ENCODE results near the gene PATJ.
"Not testable (repeated sequence)": the region's sequence is repeated elsewhere in the genome, so short reads cannot be mapped to it uniquely, and the experiment has no call there.

The PATJ gene

GRCh38 chr1:61812916-61813315 lies 70.6 kb downstream of the PATJ start:
- TF ChIP-seq, protein P1, sequence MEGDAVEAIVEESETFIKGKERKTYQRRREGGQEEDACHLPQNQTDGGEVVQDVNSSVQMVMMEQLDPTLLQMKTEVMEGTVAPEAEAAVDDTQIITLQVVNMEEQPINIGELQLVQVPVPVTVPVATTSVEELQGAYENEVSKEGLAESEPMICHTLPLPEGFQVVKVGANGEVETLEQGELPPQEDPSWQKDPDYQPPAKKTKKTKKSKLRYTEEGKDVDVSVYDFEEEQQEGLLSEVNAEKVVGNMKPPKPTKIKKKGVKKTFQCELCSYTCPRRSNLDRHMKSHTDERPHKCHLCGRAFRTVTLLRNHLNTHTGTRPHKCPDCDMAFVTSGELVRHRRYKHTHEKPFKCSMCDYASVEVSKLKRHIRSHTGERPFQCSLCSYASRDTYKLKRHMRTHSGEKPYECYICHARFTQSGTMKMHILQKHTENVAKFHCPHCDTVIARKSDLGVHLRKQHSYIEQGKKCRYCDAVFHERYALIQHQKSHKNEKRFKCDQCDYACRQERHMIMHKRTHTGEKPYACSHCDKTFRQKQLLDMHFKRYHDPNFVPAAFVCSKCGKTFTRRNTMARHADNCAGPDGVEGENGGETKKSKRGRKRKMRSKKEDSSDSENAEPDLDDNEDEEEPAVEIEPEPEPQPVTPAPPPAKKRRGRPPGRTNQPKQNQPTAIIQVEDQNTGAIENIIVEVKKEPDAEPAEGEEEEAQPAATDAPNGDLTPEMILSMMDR (IDR thresholded peaks at IDR 0.05; ENCODE audit: extremely low read depth, missing control alignments) = no peak
- DNase-seq (ENCODE audit: low spot score) = no peak

DNA sequence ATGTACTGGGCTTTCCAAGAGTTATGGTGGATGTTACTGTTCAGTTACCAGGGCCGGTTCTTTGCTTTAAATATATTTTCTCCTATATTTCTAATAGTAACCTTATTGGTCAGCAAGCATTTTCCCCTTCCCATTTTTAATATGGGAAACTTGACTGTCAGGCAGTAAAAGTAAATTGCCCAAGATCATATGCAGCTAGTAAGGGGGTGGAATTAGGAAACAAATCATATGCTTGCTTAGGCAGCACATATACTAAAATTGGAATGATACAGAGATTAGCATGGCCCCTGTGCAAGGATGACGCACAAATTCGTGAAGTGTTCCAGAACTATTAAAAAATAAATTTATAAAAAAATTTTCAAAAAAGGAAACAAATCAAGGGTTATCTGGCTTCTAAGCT lies 73.9 kb downstream of the PATJ start:
- TF ChIP-seq, protein P1 (IDR thresholded peaks at IDR 0.05; ENCODE audit: extremely low read depth, missing control alignments) = no peak
- no peak for DNase-seq (ENCODE audit: low spot score)

DNA sequence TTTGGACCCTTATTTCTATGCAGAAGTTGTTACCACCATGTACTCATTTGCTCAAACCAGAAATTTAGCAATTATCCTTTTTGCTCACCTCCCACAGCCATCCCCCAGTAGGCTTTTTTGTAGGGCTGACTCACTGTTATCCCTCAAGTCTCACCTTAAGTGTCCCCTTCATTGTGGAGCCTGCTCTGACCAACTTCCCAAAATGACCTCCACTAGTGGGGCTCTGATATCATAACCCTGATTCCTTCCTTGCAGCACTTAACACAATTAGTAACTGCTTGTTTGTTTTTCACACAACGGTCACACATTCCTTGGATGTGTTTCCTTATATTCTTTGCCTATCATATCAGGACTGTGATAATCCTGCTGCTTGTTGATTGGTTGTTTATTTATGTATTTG lies 76.7 kb downstream of the PATJ start:
- no peak for DNase-seq (ENCODE audit: low spot score)
- TF ChIP-seq, protein P1 (IDR thresholded peaks at IDR 0.05; ENCODE audit: extremely low read depth, missing control alignments) = no peak

GRCh38 chr1:61819421-61819820 lies 77.1 kb downstream of the PATJ start:
- no peak for DNase-seq (ENCODE audit: low spot score)
- TF ChIP-seq, protein P1 (IDR thresholded peaks at IDR 0.05; ENCODE audit: extremely low read depth, missing control alignments) = no peak

GRCh38 chr1:61825393-61825792 lies 83.1 kb downstream of the PATJ start:
- TF ChIP-seq, protein P1 (IDR thresholded peaks at IDR 0.05; ENCODE audit: extremely low read depth, missing control alignments) = no peak
- no peak for DNase-seq (ENCODE audit: low spot score)

DNA sequence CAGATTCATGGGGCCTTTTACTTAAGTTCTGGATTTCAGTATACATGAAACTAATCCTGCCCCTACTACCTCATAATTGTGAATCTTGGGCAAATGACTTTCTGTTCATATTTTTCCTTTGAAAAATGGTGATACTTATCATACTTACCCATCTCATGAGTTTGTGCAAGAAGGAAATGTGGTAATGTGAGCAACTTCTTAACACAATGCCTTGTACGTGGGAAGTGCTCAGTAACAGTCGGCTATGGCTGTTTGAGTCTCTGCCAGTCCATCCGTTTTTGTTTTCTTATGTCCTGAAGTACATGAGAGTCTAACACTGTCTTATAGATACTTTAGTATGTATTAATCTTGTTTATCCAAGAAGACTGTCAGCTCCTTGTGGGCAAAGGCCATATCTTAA lies 86.5 kb downstream of the PATJ start:
- TF ChIP-seq, protein P1 (IDR thresholded peaks at IDR 0.05; ENCODE audit: extremely low read depth, missing control alignments) = no peak
- no peak for DNase-seq (ENCODE audit: low spot score)

DNA sequence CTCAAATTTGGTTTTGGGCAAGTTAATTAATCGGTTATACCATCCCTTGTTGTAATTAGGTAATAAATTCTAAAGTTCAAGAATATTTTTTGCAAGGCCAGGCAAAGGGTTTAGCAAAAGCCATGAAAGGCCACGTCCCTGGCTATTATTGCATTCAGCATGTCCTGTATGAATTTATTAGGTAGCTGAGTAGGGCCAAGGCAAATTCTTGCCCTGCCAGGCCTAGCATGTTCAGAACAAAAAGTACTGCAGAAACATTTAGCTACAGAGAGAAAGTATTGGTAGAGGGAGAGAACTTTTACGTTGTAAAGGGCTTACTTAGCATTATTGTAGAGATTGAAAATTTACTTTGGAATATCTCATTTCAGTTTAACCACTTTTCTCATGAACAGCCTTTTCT lies 94.4 kb downstream of the PATJ start:
- TF ChIP-seq, protein P1 (IDR thresholded peaks at IDR 0.05; ENCODE audit: extremely low read depth, missing control alignments) = no peak
- no peak for DNase-seq (ENCODE audit: low spot score)

- not testable (repeated sequence) for DNase-seq (ENCODE audit: low spot score)
Measured at GRCh38 chr1:61837607-61838006, 95.3 kb downstream of the PATJ start.

All from GM20000 (cell line).